ENCODE measurements around the gene MEGF11.

GRCh38 chr15:66170042-66170441 lies 83.5 kb downstream of the MEGF11 start:
- no peak for TF ChIP-seq POLR2A (IDR thresholded peaks at IDR 0.05)
- TF ChIP-seq, protein P1, sequence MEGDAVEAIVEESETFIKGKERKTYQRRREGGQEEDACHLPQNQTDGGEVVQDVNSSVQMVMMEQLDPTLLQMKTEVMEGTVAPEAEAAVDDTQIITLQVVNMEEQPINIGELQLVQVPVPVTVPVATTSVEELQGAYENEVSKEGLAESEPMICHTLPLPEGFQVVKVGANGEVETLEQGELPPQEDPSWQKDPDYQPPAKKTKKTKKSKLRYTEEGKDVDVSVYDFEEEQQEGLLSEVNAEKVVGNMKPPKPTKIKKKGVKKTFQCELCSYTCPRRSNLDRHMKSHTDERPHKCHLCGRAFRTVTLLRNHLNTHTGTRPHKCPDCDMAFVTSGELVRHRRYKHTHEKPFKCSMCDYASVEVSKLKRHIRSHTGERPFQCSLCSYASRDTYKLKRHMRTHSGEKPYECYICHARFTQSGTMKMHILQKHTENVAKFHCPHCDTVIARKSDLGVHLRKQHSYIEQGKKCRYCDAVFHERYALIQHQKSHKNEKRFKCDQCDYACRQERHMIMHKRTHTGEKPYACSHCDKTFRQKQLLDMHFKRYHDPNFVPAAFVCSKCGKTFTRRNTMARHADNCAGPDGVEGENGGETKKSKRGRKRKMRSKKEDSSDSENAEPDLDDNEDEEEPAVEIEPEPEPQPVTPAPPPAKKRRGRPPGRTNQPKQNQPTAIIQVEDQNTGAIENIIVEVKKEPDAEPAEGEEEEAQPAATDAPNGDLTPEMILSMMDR (IDR thresholded peaks at IDR 0.05): no peak
